ENCODE results near the gene CD2BP2. TPM values are rescaled to one million over a fixed set of nuclear protein-coding genes. Genes with fewer than 3 reads are reported as not detected.
"Not testable (repeated sequence)": the region's sequence is repeated elsewhere in the genome, so short reads cannot be mapped to it uniquely, and the experiment has no call there.

The CD2BP2 gene
- total RNA-seq, 1 donor from 2014 or later: 29.2 TPM

DNA sequence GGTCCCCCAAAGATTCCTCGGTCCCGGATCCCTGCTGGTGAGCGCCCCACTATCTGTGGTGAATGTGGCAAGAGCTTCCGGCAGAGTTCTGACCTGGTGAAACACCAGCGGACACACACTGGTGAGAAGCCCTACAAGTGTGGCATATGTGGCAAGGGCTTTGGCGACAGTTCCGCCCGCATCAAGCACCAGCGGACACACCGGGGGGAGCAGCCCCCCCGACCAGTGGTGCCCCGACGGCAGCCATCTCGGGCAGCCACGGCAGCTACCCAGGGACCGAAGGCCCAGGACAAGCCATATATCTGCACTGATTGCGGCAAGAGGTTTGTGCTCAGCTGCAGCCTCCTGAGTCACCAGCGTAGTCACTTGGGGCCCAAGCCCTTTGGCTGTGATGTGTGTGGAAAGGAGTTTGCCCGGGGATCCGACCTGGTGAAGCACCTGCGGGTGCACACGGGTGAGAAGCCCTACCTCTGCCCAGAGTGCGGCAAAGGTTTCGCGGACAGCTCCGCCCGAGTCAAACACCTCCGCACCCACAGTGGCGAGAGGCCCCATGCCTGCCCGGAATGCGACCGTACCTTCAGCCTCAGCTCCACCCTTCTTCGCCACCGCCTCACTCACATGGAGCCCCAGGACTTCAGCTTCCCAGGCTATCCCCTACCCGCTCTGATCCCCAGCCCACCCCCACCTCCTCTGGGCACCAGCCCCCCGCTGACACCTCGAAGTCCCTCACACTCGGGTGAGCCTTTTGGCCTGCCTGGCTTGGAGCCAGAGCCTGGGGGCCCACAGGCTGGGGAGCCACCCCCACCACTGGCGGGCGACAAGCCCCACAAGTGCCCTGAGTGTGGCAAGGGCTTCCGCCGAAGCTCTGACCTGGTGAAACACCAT lies 42.9 kb upstream of the CD2BP2 start:
- no peak overlapping the region for H3K27ac ChIP-seq

DNA sequence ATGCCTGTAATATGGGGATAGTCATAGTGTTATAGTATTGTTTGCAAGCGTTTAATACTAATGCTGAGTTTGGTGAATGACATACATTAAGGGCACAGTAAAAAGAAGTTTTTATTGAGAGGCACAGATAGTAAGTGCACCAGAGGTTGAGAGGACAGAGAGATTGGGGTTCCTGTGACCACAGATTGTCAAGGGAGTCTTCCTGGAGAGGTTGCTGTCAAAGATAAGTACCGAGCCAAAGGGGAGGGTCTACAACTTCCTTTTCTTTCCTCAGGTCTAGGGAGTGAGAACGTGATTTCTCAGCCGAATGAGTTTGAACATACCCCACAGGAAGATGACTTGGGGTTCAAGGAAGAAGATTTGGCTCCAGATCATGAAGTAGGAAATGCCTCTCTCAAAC lies 41.9 kb upstream of the CD2BP2 start:
- TF ChIP-seq POLR2A (IDR thresholded peaks at IDR 0.05) (no peak), POLR2AphosphoS5 (IDR thresholded peaks at IDR 0.05; ENCODE audit: insufficient read depth in 1 of 2, low read depth in 1 of 2) (no peak)
- TF ChIP-seq, protein P1, sequence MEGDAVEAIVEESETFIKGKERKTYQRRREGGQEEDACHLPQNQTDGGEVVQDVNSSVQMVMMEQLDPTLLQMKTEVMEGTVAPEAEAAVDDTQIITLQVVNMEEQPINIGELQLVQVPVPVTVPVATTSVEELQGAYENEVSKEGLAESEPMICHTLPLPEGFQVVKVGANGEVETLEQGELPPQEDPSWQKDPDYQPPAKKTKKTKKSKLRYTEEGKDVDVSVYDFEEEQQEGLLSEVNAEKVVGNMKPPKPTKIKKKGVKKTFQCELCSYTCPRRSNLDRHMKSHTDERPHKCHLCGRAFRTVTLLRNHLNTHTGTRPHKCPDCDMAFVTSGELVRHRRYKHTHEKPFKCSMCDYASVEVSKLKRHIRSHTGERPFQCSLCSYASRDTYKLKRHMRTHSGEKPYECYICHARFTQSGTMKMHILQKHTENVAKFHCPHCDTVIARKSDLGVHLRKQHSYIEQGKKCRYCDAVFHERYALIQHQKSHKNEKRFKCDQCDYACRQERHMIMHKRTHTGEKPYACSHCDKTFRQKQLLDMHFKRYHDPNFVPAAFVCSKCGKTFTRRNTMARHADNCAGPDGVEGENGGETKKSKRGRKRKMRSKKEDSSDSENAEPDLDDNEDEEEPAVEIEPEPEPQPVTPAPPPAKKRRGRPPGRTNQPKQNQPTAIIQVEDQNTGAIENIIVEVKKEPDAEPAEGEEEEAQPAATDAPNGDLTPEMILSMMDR (IDR thresholded peaks at IDR 0.05): no peak
- no peaks in the 10 kb centered on the region for H3K36me3 ChIP-seq
- no peak overlapping the region for H3K27ac ChIP-seq
- intact Hi-C loops (cut with DNase I): no loop called here
- no peak for DNase-seq (ENCODE audit: extremely low spot score in 2 of 2)
- no peak overlapping the region for H3K4me3 ChIP-seq
- H3K9me3 ChIP-seq: no peaks in the 10 kb centered on the region
- no peaks in the 10 kb centered on the region for H3K27me3 ChIP-seq
- H3K4me1 ChIP-seq: peaks cover 53% of the 10 kb centered on the region

More for the DNA sequence above, 42.9 kb upstream of the CD2BP2 start:
- Histone ChIP-seq H3K4me1 (peaks cover 53% of the 10 kb centered on the region), H3K9me3 (no peaks in the 10 kb centered on the region), H3K27me3 (no peaks in the 10 kb centered on the region), H3K4me3 (no peak overlapping the region), H3K36me3 (no peaks in the 10 kb centered on the region)
- intact Hi-C loops (cut with DNase I): no loop called here
- no peak for TF ChIP-seq POLR2AphosphoS5 (IDR thresholded peaks at IDR 0.05; ENCODE audit: insufficient read depth in 1 of 2, low read depth in 1 of 2)
- TF ChIP-seq, protein P1 (IDR thresholded peaks at IDR 0.05): no peak
- TF ChIP-seq POLR2A (IDR thresholded peaks at IDR 0.05): no peak
- DNase-seq (ENCODE audit: extremely low spot score in 2 of 2): no peak

DNA sequence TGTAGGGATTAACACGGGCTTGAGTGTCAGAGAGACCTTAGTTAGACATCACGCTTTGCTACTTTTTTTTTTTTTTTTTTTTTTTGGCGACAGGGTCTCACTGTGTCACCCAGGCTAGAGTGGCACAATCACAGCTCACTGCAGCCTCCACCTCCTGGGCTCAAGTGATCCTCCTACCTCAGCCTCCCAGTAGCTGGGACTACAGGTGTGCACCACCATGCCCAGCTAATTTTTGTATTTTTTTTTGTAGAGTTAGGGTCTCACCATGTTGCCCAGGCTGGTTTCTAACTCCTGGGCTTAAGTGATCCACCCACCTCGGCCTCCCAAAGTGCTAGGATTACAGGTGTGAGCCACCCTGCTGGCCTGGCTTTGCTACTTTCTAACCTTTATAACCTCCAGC lies 41.5 kb upstream of the CD2BP2 start:
- intact Hi-C loops (cut with DNase I); H3K4me3 ChIP-seq; H3K9me3 ChIP-seq; H3K27ac ChIP-seq; H3K27me3 ChIP-seq; DNase-seq (ENCODE audit: extremely low spot score in 2 of 2); H3K36me3 ChIP-seq: not testable (repeated sequence)
- peaks cover 53% of the 10 kb centered on the region for H3K4me1 ChIP-seq

DNA sequence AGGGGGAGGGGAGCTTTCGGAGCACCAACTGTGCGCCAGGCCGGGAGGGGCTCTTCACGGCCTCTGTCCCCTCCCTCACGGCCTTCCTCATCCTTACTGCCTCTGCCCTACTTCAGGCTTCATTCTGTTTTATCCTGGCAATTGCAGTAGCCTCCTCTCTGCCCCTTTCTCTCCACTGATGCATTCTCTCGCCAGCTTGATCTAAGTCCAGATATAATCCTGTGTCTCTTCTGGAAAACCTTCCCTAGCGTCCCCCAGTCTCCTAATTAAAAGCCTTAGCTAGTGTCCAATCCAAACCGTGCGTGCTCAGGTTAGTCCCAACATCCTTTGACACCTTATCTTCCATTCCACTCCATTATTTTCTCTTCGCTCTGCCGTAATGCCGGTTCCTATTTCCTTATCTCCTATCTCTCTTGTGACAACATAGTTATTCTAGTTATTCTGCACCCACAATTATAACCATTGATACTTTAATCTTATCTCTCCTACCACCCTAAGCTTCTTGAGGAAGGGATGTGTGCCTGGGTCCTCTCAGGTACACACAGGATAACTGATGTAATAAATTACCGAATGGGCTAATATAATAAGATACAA lies 41.0 kb upstream of the CD2BP2 start:
- Histone ChIP-seq H3K9me3 (no peaks in the 10 kb centered on the region), H3K36me3 (no peaks in the 10 kb centered on the region), H3K27me3 (no peaks in the 10 kb centered on the region), H3K4me3 (peak overlapping the region; percentile 83 to 95), H3K4me1 (peaks cover 52% of the 10 kb centered on the region), H3K27ac (peak overlapping the region; percentile 72)
- intact Hi-C loops (cut with DNase I): no loop called here
- DNase-seq (ENCODE audit: extremely low spot score in 2 of 2): no peak
- TF ChIP-seq POLR2A (IDR thresholded peaks at IDR 0.05): no peak
- no peak for TF ChIP-seq POLR2AphosphoS5 (IDR thresholded peaks at IDR 0.05; ENCODE audit: insufficient read depth in 1 of 2, low read depth in 1 of 2)
- TF ChIP-seq, protein P1 (IDR thresholded peaks at IDR 0.05): no peak

DNA sequence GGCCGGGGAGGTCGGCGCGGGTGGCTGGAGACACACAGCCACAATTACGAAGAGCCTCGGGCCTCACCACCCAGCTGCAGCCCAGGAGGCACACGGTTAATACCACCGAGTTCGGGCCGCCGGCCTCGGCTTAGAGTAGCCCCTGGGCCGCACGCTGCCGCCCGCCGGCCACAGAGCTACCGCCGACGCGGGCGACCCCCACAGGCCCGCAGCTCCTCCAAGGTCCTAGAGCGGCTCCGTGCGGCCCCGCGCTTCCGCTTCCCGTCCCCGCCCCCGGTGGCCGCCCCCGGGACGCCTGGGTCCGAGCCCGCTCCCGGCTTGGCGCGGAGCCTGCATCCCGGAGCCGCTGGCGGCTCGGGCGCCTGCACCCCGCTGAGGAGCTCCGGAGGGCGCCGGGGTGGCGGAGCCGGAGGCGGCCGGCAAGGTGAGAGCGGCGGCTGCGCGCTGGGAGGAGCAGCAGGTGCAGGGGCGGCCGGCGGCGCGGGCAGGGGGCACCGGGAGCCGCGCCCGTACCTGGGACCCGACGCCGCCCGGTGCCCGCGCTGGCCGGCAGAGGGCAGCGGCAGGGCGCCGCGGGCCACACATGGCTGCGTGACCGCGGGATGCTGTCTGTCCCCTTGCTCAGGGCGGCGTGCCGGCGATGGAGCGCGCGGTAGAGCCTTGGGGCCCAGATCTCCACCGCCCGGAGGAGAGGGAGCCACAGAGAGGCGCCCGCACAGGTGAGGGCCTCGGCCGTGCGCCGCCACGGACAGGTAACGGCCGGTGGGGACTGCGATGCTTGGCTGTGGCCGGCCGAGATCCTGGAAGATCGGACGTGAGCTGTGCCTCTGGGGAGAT lies 40.3 kb upstream of the CD2BP2 start, which contains the start of gene ZNF48:
Gene ZNF48 (plus strand): TSS at position 266 of the 837 bp plus-strand sequence. CDS start 375 bp downstream, at position 641.
- no peak for DNase-seq (ENCODE audit: extremely low spot score in 2 of 2)
- intact Hi-C loops (cut with DNase I): no loop called here
- H3K9me3 ChIP-seq: no peaks in the 10 kb centered on the region
- no peaks in the 10 kb centered on the region for H3K36me3 ChIP-seq
- peaks cover 45% of the 10 kb centered on the region for H3K4me1 ChIP-seq
- peak within 1 kb of the TSS; percentile 72 for H3K27ac ChIP-seq
- TF ChIP-seq, protein P1 (IDR thresholded peaks at IDR 0.05): peak in 2 of 3 experiments; percentile 8 to 27
- TF ChIP-seq POLR2A (IDR thresholded peaks at IDR 0.05) (peak in 1 of 2 donors; percentile 20), POLR2AphosphoS5 (IDR thresholded peaks at IDR 0.05; ENCODE audit: insufficient read depth in 1 of 2, low read depth in 1 of 2) (peak in 1 of 2 donors; percentile 47)
- peak within 1 kb of the TSS; percentile 83 to 95 for H3K4me3 ChIP-seq
- H3K27me3 ChIP-seq: no peaks in the 10 kb centered on the region

Measured in vagina (tissue), 2 donors.